Activated CD4-positive, alpha-beta T cell treated with anti-CD3 and anti-CD28 coated beads for 4 hours (primary cell): ENCODE results near the gene SLC25A4.

Experiments used
- DNase-seq, 2 donors: peaks; one replicate each; pipeline ENCODE4 v3.0.0-alpha.2; 2020

Gene SLC25A4

GRCh38 chr4:185122681-185123345 is 20.3 kb upstream of the SLC25A4 start:
- no peak for DNase-seq

- DNase-seq: no peak
Observed at GRCh38 chr4:185124006-185124405, 19.1 kb upstream of the SLC25A4 start.

GRCh38 chr4:185127021-185127925 is 15.8 kb upstream of the SLC25A4 start:
- no peak for DNase-seq

GRCh38 chr4:185128272-185129119 is 14.6 kb upstream of the SLC25A4 start:
- DNase-seq: peak in 1 of 2 donors; percentile 8

DNA sequence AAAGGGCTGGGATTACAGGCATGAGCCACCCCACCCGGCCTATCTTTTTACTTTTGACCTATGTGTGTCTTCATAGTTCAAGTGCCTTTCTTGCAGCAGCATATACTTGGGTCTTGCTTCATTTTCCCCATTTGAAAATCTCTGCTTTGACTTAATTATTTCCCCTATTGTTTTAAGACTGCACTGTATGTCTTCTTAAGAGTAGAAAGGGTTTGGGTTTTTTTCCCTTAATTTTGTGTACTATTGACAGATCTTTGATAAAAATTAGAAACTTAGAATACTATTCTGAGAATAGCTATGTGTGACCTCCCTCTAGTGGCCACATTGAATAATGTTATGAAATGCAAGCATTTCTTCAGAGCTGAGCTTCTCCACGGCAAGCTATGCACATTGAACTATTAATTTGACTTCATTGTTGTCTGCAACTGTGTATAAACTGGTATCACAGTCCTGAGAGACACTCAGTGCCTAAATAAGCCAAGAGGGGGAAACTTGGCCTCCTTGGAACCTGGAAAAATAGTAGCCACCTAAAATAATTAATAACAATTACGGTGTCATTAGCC is 8.7 kb upstream of the SLC25A4 start:
- DNase-seq: peak in 1 of 2 donors; percentile 12

- no peak for DNase-seq
Observed at GRCh38 chr4:185137233-185137925, 5.7 kb upstream of the SLC25A4 start.

DNA sequence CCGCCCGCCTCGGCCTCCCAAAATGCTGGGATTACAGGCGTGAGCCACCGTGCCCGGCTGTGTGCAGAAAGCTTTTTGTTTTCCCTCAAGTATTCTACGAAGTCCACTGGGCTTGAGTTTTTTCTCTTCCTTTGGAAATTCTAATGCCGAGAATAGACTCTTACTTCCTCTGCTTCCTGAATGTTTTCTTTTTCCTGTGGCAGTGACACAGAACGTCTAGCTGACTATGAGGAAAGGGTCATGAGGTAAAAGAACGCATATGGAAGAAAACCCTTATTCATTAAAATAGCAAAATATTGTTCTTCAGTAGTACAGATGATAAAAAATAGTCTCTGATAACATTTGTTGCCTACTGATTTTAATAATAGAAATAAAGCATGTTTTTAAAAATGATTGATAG is 4.9 kb upstream of the SLC25A4 start:
- no peak for DNase-seq

DNA sequence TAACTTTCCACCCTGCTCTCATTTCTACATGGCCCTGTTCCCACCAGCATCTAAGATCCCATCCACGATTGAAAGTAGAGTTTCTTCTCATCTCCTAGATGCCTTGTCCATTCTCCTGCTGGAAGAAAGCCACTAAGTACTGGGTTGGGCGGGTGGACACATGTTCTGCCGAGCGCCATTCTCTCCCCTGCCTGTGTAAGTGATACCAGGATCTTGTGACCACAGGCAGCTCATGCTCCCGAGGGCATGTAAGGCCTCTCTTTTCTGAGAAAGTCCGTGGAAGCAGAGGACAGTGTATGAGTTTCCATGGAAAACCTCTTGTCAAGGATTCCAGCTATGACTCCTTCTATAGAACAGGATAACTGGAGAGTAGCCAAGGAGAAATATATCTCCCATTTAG is 3.3 kb upstream of the SLC25A4 start:
- DNase-seq: no peak

DNA sequence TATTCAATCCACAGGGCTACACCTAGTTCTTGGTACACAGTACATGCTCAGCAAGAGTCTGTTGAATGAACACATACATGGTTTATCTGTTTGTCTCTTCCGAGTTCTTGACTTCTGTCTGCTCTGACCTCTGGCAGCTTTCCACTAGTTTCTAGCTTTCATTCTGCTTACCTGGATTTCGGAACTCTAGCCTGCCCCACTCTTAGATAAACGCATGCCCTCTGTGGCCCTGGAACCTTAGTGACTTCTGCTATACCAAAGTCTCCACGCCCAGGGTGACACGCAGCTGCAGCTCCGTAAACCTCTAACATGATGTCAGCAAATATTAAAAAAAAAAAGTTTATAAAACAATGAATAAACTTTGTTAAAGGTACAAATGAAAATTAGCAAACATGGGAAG is 1.3 kb upstream of the SLC25A4 start:
- no peak for DNase-seq

GRCh38 chr4:185142564-185142911 is 528 bp upstream of the SLC25A4 start:
- no peak for DNase-seq

GRCh38 chr4:185143601-185143969 is 519 bp downstream of the SLC25A4 start:
- DNase-seq: peak; percentile 5 to 26

- no peak for DNase-seq
Observed at GRCh38 chr4:185144601-185145240, 1.7 kb downstream of the SLC25A4 start.

DNA sequence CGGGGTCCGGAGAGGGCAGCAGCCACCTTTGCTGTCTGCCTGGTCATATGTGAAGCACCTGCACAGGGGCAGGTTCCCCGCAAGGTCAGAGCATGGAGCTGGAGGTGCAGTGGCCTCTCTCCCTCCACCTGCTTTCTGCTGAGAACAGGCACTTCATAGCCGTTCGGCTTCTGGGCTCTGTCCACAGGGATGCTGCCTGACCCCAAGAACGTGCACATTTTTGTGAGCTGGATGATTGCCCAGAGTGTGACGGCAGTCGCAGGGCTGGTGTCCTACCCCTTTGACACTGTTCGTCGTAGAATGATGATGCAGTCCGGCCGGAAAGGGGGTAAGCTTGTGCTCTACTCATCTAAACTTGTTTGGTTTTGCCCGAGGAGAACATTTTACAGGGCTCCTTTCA is 2.5 kb downstream of the SLC25A4 start:
- DNase-seq: no peak

DNA sequence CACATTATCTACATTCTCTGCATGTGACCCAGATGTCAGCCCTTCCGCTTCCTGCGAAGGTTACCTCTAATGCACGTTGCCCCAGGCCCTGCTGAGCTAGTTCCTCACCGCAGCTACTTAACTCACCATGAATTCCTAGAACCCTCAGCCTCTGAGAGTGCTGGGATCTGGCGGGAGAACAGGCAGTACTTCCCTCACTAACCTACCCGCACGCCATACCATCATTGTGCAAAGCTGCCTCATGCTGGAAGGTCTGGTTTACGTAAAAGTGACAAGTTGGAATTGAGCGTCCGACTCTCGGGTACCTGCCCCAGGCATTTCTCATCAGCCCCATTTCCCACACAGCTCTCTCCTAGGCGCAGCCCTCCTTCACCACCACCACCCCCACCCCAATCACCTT is 6.3 kb downstream of the SLC25A4 start:
- DNase-seq: no peak

GRCh38 chr4:185151296-185151695 is 8.2 kb downstream of the SLC25A4 start:
- no peak for DNase-seq

- peak; percentile 8 to 11 for DNase-seq
Observed at GRCh38 chr4:185165605-185166063, 22.6 kb downstream of the SLC25A4 start.

GRCh38 chr4:185167234-185167633 is 24.2 kb downstream of the SLC25A4 start:
- no peak for DNase-seq

DNA sequence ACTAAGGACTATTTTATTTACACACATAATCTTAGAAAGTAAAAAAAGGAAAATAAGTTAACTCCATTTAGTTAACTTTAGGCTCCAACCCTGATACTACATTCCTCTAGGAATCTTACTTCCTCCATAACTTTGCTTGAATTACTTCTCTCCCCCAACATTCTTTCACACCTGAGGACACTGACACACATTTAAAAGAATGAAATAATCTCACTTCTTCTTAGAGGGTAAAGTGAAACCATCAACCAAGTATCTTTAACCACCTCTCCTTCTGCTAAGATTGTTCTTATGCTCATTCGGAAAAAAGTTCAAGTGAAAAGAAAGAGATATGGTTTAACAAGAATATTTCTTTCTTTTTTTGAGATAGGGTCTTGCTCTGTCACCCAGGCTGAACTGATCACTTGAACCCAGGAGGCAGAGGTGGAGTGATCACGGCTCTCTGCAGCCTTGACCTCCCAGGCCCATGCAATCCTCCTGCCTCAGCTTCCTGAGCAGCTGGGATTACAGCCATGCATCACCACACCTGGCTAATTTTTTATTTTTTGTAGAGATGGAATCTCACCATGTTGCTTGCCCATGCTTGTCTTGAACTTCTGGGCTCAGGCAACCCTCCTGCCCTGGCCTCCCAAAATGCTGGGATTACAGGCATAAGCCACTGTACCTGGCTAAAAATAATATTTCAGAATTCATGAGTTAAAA is 28.5 kb downstream of the SLC25A4 start:
- DNase-seq: no peak

- DNase-seq: no peak
Observed at GRCh38 chr4:185179488-185179887, 36.4 kb downstream of the SLC25A4 start.

- DNase-seq: no peak
Observed at GRCh38 chr4:185182239-185182638, 39.2 kb downstream of the SLC25A4 start.

DNA sequence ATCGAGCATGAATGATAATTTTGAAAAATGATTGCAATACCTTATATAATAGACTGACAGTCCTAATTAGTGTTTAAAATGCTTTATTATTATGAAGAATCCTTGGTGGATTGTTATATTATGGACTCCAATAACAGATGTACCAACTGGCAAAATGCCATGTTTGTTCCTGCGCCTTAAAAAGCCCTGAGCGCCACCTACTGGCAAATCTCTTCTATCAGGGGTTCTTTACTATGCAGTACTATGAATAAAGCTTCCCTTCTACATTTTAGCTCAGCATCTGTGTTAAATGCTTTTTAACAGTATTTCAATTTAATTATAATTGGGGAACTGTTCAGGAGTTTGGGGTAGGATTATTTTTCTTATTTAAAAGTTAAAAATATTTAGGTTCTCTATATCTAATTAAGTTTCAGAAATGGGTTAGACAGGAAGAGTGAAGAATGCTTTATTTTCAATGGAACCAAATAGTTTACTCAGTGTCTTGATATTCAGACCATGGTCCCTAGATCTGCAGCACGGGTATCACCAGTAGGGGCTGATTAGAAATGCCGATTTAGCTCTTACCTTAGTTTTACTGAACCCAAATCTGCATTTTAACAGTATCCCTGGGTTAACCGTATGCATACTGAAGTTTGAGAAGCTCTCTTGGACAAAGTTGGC is 40.7 kb downstream of the SLC25A4 start:
- DNase-seq: peak; percentile 80 to 84
